Esophagus squamous epithelium (tissue), 4 donors: ENCODE data around the gene CCDC33.

Experiments used
- POLR2A ChIP-seq, 4 donors: fragments of 450-650 bp; IDR thresholded peaks; one replicate each; pipeline ENCODE4 v1.6.1; 2017; ENCODE audit warnings: antibody characterized with exemption in 4 of 4, mild to moderate bottlenecking in 4 of 4, moderate library complexity in 3 of 4
- TF ChIP-seq, protein P1 (sequence below), 6 experiments: fragments of 450-650 bp in 4 of 6; fragments of 200-600 bp in 2 of 6; sonication (generic) in 2 of 6; IDR thresholded peaks; one replicate each; pipeline ENCODE4 v1.5.1; 2016 to 2019; ENCODE audit warnings: antibody characterized with exemption in 6 of 6, mild to moderate bottlenecking in 4 of 6, moderate library complexity in 4 of 6

DNA sequence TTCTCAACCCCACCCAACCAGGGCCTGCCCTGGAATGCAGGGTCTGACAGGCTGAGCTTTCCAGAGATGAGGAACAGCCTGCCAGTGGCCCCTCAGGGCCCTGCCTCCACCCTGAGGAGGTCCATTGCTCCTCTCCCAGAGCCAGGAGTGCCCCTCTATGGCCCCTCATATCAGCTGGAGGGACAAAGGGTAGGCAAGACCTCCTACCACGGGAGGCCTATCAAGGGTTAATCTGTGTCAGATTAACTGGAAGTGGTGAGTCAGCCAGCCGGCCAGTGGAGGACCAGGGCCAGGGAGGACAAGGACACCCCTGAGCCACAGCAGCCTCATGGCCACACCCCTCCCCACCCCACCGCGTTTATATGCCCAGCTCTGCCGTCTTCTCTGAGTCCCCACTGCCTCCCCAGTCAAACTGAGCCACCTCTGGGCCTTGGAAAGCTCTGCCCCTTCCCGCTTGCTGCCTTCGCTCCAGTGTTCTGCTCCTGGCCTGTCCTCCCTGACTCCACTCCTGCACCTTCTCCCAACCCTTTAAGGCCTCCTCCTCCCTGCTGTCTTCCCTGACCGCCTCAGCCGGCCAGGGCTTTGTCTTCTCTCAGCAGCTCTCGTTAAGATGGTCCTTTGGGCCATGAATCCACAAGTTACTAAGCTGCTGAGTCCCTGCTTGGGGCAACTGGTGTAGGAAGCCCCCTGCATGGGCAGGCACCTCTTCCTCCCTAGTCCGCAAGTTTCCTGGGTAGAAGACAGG lies 6.5 kb downstream of the CCDC33 start:
- TF ChIP-seq, protein P1, sequence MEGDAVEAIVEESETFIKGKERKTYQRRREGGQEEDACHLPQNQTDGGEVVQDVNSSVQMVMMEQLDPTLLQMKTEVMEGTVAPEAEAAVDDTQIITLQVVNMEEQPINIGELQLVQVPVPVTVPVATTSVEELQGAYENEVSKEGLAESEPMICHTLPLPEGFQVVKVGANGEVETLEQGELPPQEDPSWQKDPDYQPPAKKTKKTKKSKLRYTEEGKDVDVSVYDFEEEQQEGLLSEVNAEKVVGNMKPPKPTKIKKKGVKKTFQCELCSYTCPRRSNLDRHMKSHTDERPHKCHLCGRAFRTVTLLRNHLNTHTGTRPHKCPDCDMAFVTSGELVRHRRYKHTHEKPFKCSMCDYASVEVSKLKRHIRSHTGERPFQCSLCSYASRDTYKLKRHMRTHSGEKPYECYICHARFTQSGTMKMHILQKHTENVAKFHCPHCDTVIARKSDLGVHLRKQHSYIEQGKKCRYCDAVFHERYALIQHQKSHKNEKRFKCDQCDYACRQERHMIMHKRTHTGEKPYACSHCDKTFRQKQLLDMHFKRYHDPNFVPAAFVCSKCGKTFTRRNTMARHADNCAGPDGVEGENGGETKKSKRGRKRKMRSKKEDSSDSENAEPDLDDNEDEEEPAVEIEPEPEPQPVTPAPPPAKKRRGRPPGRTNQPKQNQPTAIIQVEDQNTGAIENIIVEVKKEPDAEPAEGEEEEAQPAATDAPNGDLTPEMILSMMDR (IDR thresholded peaks at IDR 0.05), result no peak
- no peak for TF ChIP-seq POLR2A (IDR thresholded peaks at IDR 0.05)
